Fibroblast of pulmonary artery (primary cell): ENCODE results near the gene ABCG1.
A peak's percentile ranks its signal among the peaks of the same experiment; 100 is the strongest.

Experiments
- DNase-seq: peaks from one replicate; pipeline ENCODE4 v3.0.0-alpha.2; 2010; ENCODE audit warnings: low read depth
- H3K4me3 ChIP-seq: replicated peaks from 2 replicates; pipeline ENCODE4 v1.5.1; 2011; ENCODE audit warnings: low read depth, mild to moderate bottlenecking, control low read depth, low read length, moderate library complexity
- TF ChIP-seq, protein P1 (sequence below): IDR thresholded peaks from 2 replicates; pipeline ENCODE4 v1.5.1; 2011; ENCODE audit warnings: mild to moderate bottlenecking, control low read depth, low read length, inconsistent platforms; ENCODE audit errors: missing control alignments

ABCG1 gene

DNA sequence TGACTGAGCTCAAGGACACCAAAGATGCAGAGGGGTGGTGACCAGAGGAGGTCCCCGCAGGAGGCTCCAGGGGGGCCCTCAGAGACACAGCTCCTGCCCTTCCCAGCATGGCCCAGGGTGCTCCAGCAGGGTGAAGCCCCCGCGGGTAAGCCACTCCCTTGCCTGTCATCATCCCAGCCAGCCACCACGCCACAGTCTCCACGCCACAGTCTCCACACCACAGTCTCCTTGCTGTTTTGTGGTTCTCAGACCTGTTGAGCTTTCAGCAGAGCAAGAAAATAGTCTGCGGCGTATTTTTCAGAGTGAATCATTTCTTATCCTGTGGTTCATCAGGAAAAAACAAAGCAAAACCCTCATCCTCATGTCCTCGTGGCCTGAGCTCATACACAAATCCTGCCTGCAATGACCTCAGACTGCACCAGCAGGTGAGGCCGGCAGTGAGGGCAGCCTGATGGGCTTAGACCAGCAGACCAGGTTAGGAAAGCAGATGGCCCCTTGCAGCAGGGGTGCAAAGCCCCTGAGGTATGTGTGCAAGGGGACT is 25.7 kb upstream of the ABCG1 start:
- TF ChIP-seq, protein P1, sequence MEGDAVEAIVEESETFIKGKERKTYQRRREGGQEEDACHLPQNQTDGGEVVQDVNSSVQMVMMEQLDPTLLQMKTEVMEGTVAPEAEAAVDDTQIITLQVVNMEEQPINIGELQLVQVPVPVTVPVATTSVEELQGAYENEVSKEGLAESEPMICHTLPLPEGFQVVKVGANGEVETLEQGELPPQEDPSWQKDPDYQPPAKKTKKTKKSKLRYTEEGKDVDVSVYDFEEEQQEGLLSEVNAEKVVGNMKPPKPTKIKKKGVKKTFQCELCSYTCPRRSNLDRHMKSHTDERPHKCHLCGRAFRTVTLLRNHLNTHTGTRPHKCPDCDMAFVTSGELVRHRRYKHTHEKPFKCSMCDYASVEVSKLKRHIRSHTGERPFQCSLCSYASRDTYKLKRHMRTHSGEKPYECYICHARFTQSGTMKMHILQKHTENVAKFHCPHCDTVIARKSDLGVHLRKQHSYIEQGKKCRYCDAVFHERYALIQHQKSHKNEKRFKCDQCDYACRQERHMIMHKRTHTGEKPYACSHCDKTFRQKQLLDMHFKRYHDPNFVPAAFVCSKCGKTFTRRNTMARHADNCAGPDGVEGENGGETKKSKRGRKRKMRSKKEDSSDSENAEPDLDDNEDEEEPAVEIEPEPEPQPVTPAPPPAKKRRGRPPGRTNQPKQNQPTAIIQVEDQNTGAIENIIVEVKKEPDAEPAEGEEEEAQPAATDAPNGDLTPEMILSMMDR: no peak
- peak; percentile 57 for DNase-seq
- no peak overlapping the region for H3K4me3 ChIP-seq

DNA sequence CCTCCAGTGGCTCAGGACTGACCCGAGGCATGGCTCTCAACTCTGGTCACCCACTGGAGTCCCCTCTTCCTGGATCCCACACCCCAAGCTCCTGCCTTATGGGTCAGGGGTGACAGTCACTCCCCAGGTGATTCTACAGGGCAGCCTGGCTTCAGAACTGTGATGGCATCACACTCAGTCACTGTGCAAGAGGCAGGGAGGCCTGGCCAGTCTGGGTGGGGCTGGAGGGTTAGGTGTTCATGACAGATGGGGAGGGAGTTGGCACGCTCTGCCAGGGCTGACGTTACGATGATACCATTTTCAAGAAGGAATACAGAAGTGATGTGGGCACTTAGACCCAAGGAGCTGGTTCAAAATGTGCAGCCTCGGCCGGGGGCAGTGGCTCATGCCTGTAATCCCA is 25.2 kb upstream of the ABCG1 start:
- DNase-seq: no peak
- no peak overlapping the region for H3K4me3 ChIP-seq
- TF ChIP-seq, protein P1: no peak

DNA sequence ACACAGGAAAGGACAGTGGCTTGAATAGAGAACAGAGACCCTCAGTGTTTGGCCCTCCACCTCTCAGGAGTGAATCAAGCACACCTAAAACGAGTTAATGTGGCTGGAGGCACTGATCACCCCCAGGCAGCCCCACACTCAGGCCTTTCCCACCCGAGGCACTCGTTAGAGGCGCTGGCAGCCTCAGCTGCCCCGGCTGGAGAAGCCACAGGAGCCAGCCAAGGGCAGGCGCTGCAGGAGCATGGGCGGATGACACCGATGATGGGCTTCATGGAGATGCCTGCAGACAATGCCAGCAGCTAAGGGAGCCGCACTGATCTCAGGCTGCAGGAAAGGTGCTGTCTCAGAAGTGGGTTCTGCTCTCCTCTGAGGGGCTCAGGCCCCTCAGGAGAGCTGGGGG is 24.1 kb upstream of the ABCG1 start:
- TF ChIP-seq, protein P1: no peak
- H3K4me3 ChIP-seq: no peak overlapping the region
- DNase-seq: no peak

DNA sequence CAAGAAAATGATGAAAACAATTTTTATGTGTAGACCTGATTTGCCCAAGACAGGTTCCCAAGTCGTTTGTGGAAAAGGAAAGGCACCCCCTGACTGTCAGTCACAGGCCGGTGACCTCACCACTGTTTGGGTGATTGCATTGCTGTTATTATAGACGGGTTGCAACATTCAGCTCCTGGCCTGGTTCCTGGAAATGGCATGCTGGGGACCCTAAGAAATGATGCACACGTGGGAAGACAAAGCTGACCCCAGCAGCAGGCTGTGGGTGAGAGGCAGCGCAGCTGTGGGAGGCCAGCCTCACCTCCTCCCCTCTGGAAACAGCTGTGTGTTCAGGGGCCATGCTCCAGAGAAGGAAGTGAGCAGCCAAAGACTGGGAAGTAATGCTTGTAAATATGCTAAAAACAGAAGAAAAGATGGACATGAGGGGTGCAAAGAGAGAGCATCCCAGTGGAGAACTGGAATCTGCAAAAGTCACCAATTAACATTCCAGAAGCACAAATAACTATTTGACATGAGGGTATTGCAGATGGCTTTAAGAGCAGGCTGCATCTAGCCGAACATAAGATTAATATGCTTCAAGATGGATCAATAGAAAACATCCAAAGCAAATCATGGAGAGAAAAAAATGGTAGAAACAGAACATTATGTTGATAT is 23.4 kb upstream of the ABCG1 start:
- no peak overlapping the region for H3K4me3 ChIP-seq
- TF ChIP-seq, protein P1: no peak
- DNase-seq: peak; percentile 88

DNA sequence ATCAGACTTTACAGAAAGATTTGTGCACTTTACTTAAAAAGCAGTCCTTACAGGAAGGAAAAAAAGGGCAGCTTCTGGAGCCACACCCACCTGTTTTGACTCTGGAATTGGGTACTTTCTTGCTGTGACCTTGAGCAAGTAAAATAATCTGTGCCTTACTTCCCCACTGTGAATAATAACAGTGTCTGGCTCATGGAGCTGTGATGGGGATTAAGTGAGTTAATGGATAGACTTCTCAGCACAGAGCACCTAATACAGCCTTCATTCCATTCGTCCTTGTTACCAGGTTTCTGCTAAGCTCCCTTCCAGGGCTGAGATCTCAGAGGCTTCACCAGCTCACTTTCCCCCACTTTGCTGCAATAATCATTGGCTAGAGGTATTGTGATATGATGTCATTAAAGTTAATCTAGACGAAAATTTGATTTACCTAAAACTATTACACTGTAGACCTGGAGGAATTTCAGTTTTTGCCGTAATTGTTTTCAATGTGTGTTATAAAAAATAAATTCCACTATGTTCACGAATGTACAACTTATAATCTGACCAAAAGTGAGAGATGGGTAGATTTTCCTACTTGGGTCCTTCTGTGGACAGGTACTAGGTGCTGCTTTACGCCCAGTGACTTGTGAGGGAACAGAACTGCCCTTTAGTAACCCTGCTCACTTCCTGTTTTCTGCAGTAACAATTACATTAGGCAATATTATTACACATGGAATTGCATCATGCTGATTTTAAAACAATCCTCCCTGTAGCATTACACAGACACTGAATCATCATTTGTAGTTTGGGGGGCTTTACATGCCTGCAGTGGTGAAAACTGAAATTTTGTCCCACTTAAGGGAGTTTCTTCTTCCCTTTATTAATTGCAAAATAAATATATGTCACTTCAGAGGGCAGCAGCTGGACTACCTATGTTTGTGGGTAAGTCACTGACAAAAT is 19.7 kb upstream of the ABCG1 start:
- peak; percentile 93 for DNase-seq
- TF ChIP-seq, protein P1: no peak
- H3K4me3 ChIP-seq: peak overlapping the region; percentile 17

DNA sequence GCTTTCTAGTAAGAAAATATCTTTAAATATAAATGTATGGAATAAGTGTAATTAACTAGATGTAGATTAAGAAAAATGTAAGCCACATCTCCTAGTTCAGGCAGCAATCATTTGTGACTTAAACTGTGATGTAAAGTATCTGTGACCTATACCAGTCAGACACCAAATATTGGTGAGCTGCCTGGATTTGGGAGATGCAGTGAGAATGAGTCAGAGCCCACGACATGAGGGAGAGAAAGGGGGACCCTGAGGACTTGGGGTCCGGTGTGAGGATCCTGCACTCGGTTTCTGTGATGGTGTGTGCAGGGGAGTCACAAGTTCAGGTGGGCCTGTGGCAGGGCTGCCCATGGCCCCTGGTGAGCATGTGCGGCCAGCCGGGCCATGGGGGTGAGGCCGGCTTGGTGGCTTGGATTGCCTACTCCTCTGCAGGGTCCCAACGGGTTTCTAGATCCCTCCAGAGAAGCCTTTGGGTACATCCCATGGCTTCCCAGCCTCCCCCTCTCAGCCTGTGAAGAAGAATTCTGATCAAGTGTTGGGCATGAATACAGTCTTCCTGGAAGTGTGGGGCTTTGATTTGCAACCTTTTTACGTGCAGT is 19.0 kb upstream of the ABCG1 start:
- peak overlapping the region; percentile 17 for H3K4me3 ChIP-seq
- peak; percentile 39 for DNase-seq
- TF ChIP-seq, protein P1: no peak
